WERI-Rb-1 (cell line): ENCODE results near the gene DLG1.

Source experiments
- DNase-seq: peaks from one replicate; pipeline ENCODE4 v3.0.0-alpha.2; 2020
- H3K27ac ChIP-seq: fragments of 250-450 bp; sonication (Bioruptor Pico); 2 replicates; pipeline ENCODE4 v1.5.1; 2020; ENCODE audit warnings: mild to moderate bottlenecking, moderate library complexity
- H3K27me3 ChIP-seq: fragments of 250-450 bp; sonication (Bioruptor Pico); 2 replicates; pipeline ENCODE4 v1.5.1; 2021; ENCODE audit warnings: mild to moderate bottlenecking, low read depth, moderate library complexity; ENCODE audit not compliant: insufficient read depth, severe bottlenecking
- H3K36me3 ChIP-seq: fragments of 250-450 bp; sonication (Bioruptor Pico); 2 replicates; pipeline ENCODE4 v1.5.1; 2020; ENCODE audit warnings: mild to moderate bottlenecking, moderate library complexity
- H3K4me3 ChIP-seq: 2 replicates; pipeline ENCODE4 v1.5.1; 2011; ENCODE audit warnings: low read depth, mild to moderate bottlenecking, control low read depth, low read length
- H3K9me3 ChIP-seq: fragments of 250-450 bp; sonication (Bioruptor Pico); 2 replicates; pipeline ENCODE4 v1.5.1; 2021; ENCODE audit warnings: mild to moderate bottlenecking, moderate library complexity; ENCODE audit not compliant: severe bottlenecking
- CTCF ChIP-seq: IDR thresholded peaks from 2 replicates; pipeline ENCODE4 v1.5.1; 2011; ENCODE audit warnings: low read depth, mild to moderate bottlenecking, control low read depth, inconsistent platforms, low read length

DLG1 gene

GRCh38 chr3:197226179-197226578 is 72.2 kb downstream of the DLG1 start:
- H3K27ac ChIP-seq = no peak overlapping the region

GRCh38 chr3:197225579-197225978 is 72.8 kb downstream of the DLG1 start:
- no peak for TF ChIP-seq CTCF
- no peaks in the 10 kb centered on the region for H3K27me3 ChIP-seq

More at GRCh38 chr3:197226179-197226578, 72.2 kb downstream of the DLG1 start:
- Histone ChIP-seq H3K9me3 (no peaks in the 10 kb centered on the region), H3K27me3 (no peaks in the 10 kb centered on the region), H3K4me3 (no peak overlapping the region), H3K36me3 (no peaks in the 10 kb centered on the region)
- no peak for TF ChIP-seq CTCF
- DNase-seq = peak; percentile 32

GRCh38 chr3:197224034-197224444 is 74.4 kb downstream of the DLG1 start:
- H3K27ac ChIP-seq = no peak overlapping the region
- no peak overlapping the region for H3K4me3 ChIP-seq
- H3K27me3 ChIP-seq = no peaks in the 10 kb centered on the region
- no peaks in the 10 kb centered on the region for H3K36me3 ChIP-seq
- H3K9me3 ChIP-seq = no peaks in the 10 kb centered on the region
- no peak for TF ChIP-seq CTCF
- DNase-seq = no peak

More at GRCh38 chr3:197225579-197225978, 72.8 kb downstream of the DLG1 start:
- H3K4me3 ChIP-seq = no peak overlapping the region
- H3K9me3 ChIP-seq = no peaks in the 10 kb centered on the region
- no peak overlapping the region for H3K27ac ChIP-seq
- no peak for DNase-seq
- H3K36me3 ChIP-seq = no peaks in the 10 kb centered on the region

GRCh38 chr3:197222937-197223370 is 75.5 kb downstream of the DLG1 start:
- Histone ChIP-seq H3K4me3 (no peak overlapping the region), H3K36me3 (no peaks in the 10 kb centered on the region), H3K27me3 (no peaks in the 10 kb centered on the region), H3K27ac (no peak overlapping the region), H3K9me3 (no peaks in the 10 kb centered on the region)
- DNase-seq = no peak
- no peak for TF ChIP-seq CTCF

- no peak for DNase-seq
- Histone ChIP-seq H3K27ac (no peak overlapping the region), H3K27me3 (no peaks in the 10 kb centered on the region), H3K9me3 (no peaks in the 10 kb centered on the region), H3K4me3 (no peak overlapping the region), H3K36me3 (no peaks in the 10 kb centered on the region)
- TF ChIP-seq CTCF = no peak
Measured at GRCh38 chr3:197219619-197220018, 78.8 kb downstream of the DLG1 start.

GRCh38 chr3:197218210-197218609 is 80.2 kb downstream of the DLG1 start:
- no peak for TF ChIP-seq CTCF
- no peaks in the 10 kb centered on the region for H3K36me3 ChIP-seq
- H3K9me3 ChIP-seq = no peaks in the 10 kb centered on the region
- no peak overlapping the region for H3K27ac ChIP-seq
- H3K27me3 ChIP-seq = no peaks in the 10 kb centered on the region
- no peak for DNase-seq
- no peak overlapping the region for H3K4me3 ChIP-seq
